AG09319 (cell line): ENCODE data around the gene FMC1.

Experiments used
- DNase-seq: peaks from one replicate; pipeline ENCODE4 v3.0.0-alpha.2; 2010; ENCODE audit warnings: low read depth; ENCODE audit errors: extremely low read depth
- TF ChIP-seq, protein P1 (sequence below): IDR thresholded peaks from 2 replicates; pipeline ENCODE4 v1.5.1; 2011; ENCODE audit warnings: low read depth, mild to moderate bottlenecking, inconsistent platforms, low read length, moderate library complexity

The FMC1 gene

DNA sequence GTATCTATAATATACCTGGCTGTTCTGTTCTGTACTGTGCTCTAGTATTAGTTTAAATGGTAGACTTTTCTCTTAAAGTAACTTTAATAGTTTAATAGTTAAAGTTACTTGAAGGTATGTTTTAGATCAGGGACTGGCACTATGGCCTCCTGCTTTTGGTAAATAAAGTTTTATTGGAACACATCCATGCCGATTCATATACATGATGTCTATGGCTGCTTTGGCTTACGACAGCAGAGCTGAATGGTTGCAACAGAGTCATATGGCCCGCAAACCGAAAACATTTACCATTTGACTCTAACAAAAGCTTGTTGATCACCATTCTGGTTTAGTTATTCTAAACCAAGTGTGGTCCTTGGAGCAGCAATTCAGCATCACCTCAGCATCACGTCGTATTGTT lies 25.3 kb downstream of the FMC1 start:
- TF ChIP-seq, protein P1, sequence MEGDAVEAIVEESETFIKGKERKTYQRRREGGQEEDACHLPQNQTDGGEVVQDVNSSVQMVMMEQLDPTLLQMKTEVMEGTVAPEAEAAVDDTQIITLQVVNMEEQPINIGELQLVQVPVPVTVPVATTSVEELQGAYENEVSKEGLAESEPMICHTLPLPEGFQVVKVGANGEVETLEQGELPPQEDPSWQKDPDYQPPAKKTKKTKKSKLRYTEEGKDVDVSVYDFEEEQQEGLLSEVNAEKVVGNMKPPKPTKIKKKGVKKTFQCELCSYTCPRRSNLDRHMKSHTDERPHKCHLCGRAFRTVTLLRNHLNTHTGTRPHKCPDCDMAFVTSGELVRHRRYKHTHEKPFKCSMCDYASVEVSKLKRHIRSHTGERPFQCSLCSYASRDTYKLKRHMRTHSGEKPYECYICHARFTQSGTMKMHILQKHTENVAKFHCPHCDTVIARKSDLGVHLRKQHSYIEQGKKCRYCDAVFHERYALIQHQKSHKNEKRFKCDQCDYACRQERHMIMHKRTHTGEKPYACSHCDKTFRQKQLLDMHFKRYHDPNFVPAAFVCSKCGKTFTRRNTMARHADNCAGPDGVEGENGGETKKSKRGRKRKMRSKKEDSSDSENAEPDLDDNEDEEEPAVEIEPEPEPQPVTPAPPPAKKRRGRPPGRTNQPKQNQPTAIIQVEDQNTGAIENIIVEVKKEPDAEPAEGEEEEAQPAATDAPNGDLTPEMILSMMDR, result no peak
- no peak for DNase-seq

DNA sequence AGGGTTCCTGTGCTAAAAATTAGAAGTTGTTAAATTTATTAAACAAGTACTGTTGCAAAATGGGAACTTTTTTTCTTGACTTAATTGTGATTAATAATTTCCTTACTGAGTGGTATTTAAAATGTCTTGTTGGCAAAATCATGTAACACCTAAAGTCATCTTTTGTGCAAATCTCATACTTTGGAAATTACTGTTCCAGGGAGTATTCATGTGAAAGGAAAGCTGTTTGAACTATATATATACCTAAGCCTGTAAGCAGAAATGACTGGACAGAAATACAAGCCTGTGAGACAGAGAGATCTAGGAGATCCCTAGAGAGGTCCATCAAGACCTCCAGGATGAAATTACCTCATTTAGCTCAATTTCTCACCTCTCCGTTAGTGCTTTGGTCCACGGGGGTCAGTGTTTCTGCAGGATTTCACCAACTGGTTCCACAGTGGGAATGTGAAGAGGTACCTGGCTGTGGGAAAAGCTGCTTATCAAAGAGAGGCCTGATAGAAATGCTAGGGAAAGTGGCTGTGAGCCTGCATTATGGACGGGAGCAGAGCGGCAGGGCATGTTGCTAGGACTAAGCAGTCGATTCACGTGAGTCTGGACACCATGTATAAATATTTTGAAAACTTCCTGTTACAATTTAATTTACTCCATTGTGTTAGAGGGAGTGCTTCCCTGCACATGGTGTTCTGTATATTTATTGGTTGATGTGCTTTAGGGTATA lies 26.5 kb downstream of the FMC1 start:
- DNase-seq, result no peak

DNA sequence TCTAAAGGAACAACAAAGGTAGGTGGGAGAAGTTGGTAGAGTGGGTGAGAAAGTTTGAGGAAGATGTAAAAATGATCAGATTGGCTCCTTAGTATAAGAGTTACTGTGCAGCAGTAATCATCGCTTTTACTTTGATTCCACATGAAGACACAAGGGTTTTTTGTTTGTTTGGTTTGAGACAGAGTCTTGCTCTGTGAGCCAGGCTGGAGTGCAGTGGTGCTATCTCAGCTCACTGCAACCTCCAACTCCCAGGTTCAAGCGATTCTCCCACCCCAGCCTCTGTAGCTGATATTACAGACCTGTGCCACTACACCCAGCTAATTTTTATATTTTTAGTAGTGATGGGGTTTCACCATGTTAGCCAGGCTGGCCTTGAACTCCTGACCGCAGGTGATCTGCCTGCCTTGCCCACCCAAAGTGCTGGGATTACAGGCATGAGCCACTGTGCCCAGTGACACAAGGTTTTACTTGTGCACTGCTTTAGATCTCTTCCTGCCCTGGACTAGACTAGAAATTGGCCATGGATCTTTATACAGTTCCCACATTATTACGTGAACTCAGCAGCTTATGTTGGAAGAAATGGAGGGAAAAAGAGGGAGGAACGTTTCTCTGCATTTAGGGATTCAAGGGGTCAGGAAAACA lies 29.3 kb downstream of the FMC1 start:
- TF ChIP-seq, protein P1, result no peak
- DNase-seq, result no peak

More for the DNA sequence above, 26.5 kb downstream of the FMC1 start:
- TF ChIP-seq, protein P1, result no peak

DNA sequence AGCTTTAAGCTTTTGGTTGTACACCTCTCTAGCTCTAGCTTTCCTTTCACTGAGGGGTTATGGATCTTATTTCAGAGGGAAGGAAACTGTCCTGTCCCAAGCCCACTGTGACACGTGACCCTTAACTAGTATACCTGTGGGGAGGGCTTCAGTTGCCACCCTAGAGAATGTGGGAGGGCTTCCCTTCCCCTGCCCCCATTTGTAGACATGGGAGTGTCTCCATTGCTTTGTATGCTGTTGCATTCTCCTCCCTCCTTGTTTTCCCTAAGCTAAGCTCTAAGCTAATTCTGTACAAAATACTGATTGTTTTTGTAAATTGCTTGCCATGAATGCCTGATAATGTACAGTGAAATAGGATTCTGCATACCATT lies 29.8 kb downstream of the FMC1 start:
- no peak for DNase-seq
- TF ChIP-seq, protein P1, result no peak

DNA sequence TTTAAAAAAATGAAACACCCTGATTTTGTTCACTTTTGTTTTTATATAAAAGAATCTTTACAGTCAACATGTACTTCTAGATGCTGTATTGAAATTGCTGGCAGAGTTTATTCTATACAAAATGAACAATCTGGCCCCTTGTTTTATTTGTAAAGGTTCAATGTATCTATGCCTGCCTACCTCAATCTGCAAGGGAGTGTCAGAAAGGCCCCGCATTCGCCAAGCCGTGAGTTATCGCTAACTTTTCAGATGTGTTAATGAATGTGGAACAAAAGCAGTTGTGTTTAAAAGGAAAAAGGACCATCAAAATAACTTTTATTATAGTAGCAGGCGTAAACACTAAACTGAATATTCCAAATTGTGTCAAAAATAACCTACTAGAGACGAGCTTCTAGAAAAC lies 33.1 kb downstream of the FMC1 start:
- no peak for DNase-seq
- TF ChIP-seq, protein P1, result no peak

DNA sequence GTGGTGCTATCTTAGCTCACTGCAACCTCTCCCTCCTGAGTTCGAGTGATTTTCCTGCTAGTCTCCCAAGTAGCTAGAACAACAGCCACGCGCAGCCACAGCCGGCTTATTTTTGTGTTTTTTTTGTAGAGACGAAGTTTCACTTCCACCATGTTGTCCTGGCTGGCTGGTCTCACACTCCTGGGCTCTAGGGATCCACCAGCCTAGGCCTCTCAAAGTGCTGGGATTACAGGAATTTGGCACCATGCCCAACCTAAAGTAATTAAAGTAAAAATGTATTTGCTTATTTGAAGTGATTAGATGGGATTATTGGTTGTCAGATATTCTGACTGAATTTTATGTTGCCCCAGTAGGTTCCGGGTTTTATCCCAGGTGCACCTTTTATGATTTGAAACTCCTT lies 41.3 kb downstream of the FMC1 start:
- no peak for DNase-seq
- TF ChIP-seq, protein P1, result no peak

DNA sequence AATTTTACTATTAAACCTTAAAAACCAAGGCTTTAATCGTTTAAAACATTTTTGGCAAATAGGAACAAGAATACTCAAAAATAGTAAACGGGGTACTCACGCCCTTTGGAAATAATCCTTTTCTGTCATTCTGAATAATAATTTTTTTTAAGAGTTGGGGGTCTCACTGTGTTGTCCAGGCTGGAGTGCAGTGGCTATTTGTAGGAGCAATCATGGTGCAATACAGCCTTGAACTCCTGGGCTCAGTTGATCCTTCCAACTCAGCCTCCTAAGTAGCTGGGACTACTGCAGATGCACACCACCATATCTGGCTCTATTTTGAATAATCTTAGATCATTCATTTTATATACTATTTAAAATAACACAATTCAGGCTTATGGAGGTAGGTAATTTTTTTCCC lies 43.5 kb downstream of the FMC1 start:
- DNase-seq, result no peak
- TF ChIP-seq, protein P1, result no peak
